Lung (tissue), 12 donors: ENCODE results near the gene MAP3K1. TPM values are rescaled to one million over a fixed set of nuclear protein-coding genes. Genes with fewer than 3 reads are reported as not detected.

ENCODE experiments used
- ATAC-seq: fragments of 200-7000 bp; cut with Tn5 transposase; one replicate; pipeline ENCODE4 v1.9.1; 2020; ENCODE audit warnings: moderate number of reproducible peaks; ENCODE audit not compliant: insufficient read depth, low FRiP score
- DNase-seq, 3 donors: peaks; one replicate each; pipeline ENCODE4 v3.0.0-alpha.2; 2013 to 2017
- H3K27ac ChIP-seq, 2 donors: one replicate each; pipeline ENCODE4 v1.5.1; 2013; ENCODE audit warnings: mild to moderate bottlenecking in 2 of 2, moderate library complexity in 2 of 2, control low read depth in 1 of 2, inconsistent platforms in 1 of 2, low read depth in 1 of 2, low read length in 1 of 2
- H3K27me3 ChIP-seq, 3 donors: one replicate each; pipeline ENCODE4 v1.5.1; 2013; ENCODE audit warnings: low read length in 2 of 3; ENCODE audit not compliant: control insufficient read depth in 3 of 3, insufficient read depth in 3 of 3
- H3K36me3 ChIP-seq, 4 donors: one replicate each; pipeline ENCODE4 v1.5.1; 2013; ENCODE audit warnings: low read length in 4 of 4, mild to moderate bottlenecking in 1 of 4, moderate library complexity in 1 of 4; ENCODE audit not compliant: control insufficient read depth in 4 of 4, insufficient read depth in 4 of 4
- H3K4me1 ChIP-seq, 5 donors: one replicate each; pipeline ENCODE4 v1.5.1; 2013; ENCODE audit warnings: low read length in 5 of 5, mild to moderate bottlenecking in 2 of 5, moderate library complexity in 1 of 5; ENCODE audit not compliant: control insufficient read depth in 5 of 5, insufficient read depth in 5 of 5
- H3K4me3 ChIP-seq: one replicate; pipeline ENCODE4 v1.5.1; 2013; ENCODE audit warnings: mild to moderate bottlenecking, control low read depth, moderate library complexity
- H3K9ac ChIP-seq, 2 donors: one replicate each; pipeline ENCODE4 v1.5.1; 2013; ENCODE audit warnings: low read length in 2 of 2, control low read depth in 1 of 2; ENCODE audit not compliant: insufficient read depth in 1 of 2
- H3K9me3 ChIP-seq, 4 donors: one replicate each; pipeline ENCODE4 v1.5.1; 2013; ENCODE audit warnings: low read length in 3 of 4, mild to moderate bottlenecking in 1 of 4, moderate library complexity in 1 of 4; ENCODE audit not compliant: control insufficient read depth in 4 of 4, insufficient read depth in 3 of 4
- WGBS, 2 donors: extraction: QIAGEN DNeasy Blood & Tissue Kit; methylation state at CpG; one replicate each; pipeline ENCODE4 v1.1.7; 2013; 5-methylcytosine and 5-hydroxymethylcytosine counted together
- polyA plus RNA-seq, 2 donors: library from polyadenylated mRNA; stranded (reverse); fragments of 200-250 nt; gene quantifications; one replicate each; pipeline ENCODE4 v1.2.1, GENCODE V29; 2013
- total RNA-seq, 2 donors: library from RNA; depleted of rRNA in 1 of 2; stranded (reverse); fragments of >200 nt in 1 of 2; gene quantifications; one replicate each; pipeline ENCODE4 v1.2.1, GENCODE V29; 2014 to 2021
- TF ChIP-seq, protein P1 (sequence below): IDR thresholded peaks from 2 replicates; pipeline ENCODE4 v1.5.1; 2012; ENCODE audit warnings: mild to moderate bottlenecking; ENCODE audit errors: control extremely low read depth, extremely low read depth
- donor health status: control.
- donor health status: control.
- donor health status: Bipolar disorder and iron deficiency.
- donor health status: healthy.
- donor health status: DM: yes; HTN: yes; CAD: no.

MAP3K1 gene
- total and polyA plus RNA-seq, 4 donors, result 7.7 to 55.2 (median 16.0) TPM

DNA sequence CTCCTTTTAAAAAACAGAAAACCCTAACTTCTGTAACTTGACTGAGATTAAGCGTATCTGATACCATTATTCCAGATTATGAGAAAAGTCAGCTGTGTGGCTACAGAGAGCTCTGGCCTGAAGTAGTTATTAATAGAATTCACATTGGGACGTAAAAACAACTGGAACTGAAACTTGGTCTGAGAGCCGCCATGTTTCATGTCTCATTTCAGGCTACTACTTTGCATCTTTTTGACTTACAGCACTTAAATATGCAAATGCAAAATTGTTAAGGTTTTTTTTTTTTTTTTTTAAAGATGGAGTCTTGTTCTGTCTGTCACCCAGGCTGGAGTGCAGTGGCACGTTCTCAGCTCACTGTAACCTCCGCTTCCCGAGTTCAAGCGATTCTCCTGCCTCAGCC, 25.2 kb downstream of the MAP3K1 start:
- 87 to 90% methylated on average over 7 of the region's 7 CpGs for WGBS, 2 donors
- no peak for ATAC-seq
- TF ChIP-seq, protein P1, sequence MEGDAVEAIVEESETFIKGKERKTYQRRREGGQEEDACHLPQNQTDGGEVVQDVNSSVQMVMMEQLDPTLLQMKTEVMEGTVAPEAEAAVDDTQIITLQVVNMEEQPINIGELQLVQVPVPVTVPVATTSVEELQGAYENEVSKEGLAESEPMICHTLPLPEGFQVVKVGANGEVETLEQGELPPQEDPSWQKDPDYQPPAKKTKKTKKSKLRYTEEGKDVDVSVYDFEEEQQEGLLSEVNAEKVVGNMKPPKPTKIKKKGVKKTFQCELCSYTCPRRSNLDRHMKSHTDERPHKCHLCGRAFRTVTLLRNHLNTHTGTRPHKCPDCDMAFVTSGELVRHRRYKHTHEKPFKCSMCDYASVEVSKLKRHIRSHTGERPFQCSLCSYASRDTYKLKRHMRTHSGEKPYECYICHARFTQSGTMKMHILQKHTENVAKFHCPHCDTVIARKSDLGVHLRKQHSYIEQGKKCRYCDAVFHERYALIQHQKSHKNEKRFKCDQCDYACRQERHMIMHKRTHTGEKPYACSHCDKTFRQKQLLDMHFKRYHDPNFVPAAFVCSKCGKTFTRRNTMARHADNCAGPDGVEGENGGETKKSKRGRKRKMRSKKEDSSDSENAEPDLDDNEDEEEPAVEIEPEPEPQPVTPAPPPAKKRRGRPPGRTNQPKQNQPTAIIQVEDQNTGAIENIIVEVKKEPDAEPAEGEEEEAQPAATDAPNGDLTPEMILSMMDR, result no peak
- H3K4me3 ChIP-seq, result no peak overlapping the region
- no peak overlapping the region for H3K9ac ChIP-seq
- H3K27ac ChIP-seq, result no peak overlapping the region
- DNase-seq, result no peak
- H3K4me1 ChIP-seq, result peaks cover 5 to 43% (median 24%) of the 10 kb centered on the region in 5 donors
- no peaks in the 10 kb centered on the region for H3K9me3 ChIP-seq
- H3K36me3 ChIP-seq, result peaks cover 0 to 7% (median 1%) of the 10 kb centered on the region in 4 donors
- H3K27me3 ChIP-seq, result no peaks in the 10 kb centered on the region

DNA sequence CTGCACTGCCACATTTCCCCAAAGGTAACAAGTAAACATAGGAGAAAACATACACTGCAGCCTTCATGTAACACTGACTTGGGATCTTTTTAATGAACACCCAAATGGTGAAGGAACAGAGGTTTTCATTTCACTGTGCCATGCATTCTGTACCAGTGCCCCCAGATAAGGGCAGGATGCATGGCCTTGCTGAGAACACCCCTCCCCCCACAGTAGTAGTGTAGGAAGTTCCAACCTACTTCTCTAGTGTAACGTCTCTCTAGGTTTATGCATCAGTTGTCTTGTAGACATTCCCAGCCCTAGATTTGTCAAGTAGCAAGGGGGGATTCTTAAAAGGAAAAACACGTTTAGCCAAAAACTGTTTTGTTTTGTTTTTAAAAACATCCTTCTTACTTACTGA, 29.9 kb downstream of the MAP3K1 start:
- Histone ChIP-seq H3K27me3 (no peaks in the 10 kb centered on the region), H3K36me3 (peaks cover 0 to 7% (median 2%) of the 10 kb centered on the region in 4 donors), H3K27ac (no peak overlapping the region), H3K4me1 (peaks cover 4 to 39% (median 21%) of the 10 kb centered on the region in 5 donors), H3K9me3 (peaks cover 0 to 2% (median 0%) of the 10 kb centered on the region in 4 donors), H3K4me3 (no peak overlapping the region), H3K9ac (no peak overlapping the region)
- 32 to 40% methylated on average over 2 of the region's 2 CpGs for WGBS, 2 donors
- ATAC-seq (no peak), DNase-seq (no peak)
- TF ChIP-seq, protein P1, result no peak

DNA sequence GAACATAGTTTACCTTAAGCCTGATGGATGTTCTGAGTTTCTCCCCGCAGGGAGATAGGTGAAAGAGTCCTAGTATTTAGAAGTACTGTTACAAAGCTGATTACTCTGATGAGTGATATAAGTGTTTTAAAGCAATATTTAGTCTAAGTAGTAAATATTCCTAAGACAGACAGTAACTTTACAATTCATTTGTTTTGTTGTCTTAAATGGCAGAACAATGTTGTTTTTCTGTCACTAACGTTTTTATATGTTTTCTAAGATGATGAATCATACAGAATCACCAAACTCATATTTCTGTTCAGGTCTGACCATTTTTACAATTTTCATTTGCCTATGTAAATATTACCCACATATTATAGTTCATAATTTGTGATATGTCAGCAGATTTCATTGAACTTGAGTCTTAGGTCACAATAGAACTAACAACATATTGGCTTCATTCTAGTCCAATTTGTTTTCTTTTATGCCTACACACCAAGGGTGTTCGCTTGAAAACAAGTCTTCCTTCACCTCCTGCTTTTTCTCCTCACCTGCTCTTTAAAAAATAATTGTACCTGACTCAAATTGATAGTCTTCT, 30.6 kb downstream of the MAP3K1 start:
- 47 to 56% methylated on average over 3 of the region's 3 CpGs for whole genome bisulfite sequencing, 2 donors
- DNase-seq (no peak), ATAC-seq (no peak)
- Histone ChIP-seq H3K9ac (no peak overlapping the region), H3K36me3 (peaks cover 0 to 7% (median 3%) of the 10 kb centered on the region in 4 donors), H3K9me3 (peaks cover 0 to 2% (median 0%) of the 10 kb centered on the region in 4 donors), H3K4me1 (peaks cover 4 to 43% (median 21%) of the 10 kb centered on the region in 5 donors), H3K27ac (no peak overlapping the region), H3K4me3 (no peak overlapping the region), H3K27me3 (no peaks in the 10 kb centered on the region)
- TF ChIP-seq, protein P1, result no peak

DNA sequence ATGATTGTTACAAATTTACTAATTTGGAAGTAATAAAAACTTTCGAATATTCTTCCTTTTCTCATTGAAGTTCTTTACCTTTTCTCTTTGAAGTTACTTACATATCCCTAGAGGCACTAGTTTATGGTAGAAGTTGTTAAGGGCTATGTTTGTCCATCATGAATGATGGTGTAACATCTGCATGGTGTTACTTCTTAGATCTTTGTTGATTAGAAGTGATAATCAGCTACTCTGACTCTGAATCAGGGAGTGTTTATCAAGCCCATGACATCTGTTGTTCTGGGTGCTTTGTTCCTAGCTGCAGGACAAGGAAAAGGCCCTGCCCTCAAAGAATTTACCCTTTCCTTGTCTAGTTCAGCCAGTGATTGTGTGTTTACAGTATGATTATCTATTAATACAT, 32.9 kb downstream of the MAP3K1 start:
- Histone ChIP-seq H3K9ac (no peak overlapping the region), H3K4me1 (peaks cover 9 to 62% (median 23%) of the 10 kb centered on the region in 5 donors), H3K9me3 (peaks cover 0 to 2% (median 0%) of the 10 kb centered on the region in 4 donors), H3K27me3 (no peaks in the 10 kb centered on the region), H3K4me3 (no peak overlapping the region), H3K36me3 (peaks cover 0 to 7% (median 2%) of the 10 kb centered on the region in 4 donors), H3K27ac (no peak overlapping the region)
- WGBS, 2 donors, result 67 to 89% methylated on average over 1 of the region's 1 CpG
- TF ChIP-seq, protein P1, result no peak
- DNase-seq, result no peak
- ATAC-seq, result no peak
